T-helper 17 cell (primary cell): ENCODE results near the gene ASAP3. TPM values are rescaled to one million over a fixed set of nuclear protein-coding genes. Genes with fewer than 3 reads are reported as not detected.

Experiments
- ATAC-seq: fragments of 150-1000 bp; cut with Tn5 transposase; 2 replicates; pipeline ENCODE4 v1.10.0; 2021; ENCODE audit warnings: mild to moderate bottlenecking, moderate library complexity
- DNase-seq, 3 donors: peaks; one replicate each; pipeline versions ENCODE4 v3.0.0 to v3.0.0-alpha.2; 2020 to 2021
- H3K9me3 ChIP-seq: one replicate; pipeline ENCODE4 v1.7.0; 2013; ENCODE audit warnings: low read length, mild to moderate bottlenecking; ENCODE audit not compliant: control insufficient read depth, poor library complexity, severe bottlenecking
- H3K27ac Mint-ChIP-seq: one replicate; pipeline ENCODE4 v1.8.0; 2022; ENCODE audit warnings: mild to moderate bottlenecking, moderate library complexity, mixed read lengths
- H3K27me3 Mint-ChIP-seq: one replicate; pipeline ENCODE4 v1.8.0; 2022; ENCODE audit warnings: mixed read lengths
- H3K36me3 Mint-ChIP-seq: one replicate; pipeline ENCODE4 v1.8.0; 2022; ENCODE audit warnings: low read depth, mixed read lengths
- H3K4me1 Mint-ChIP-seq: one replicate; pipeline ENCODE4 v1.8.0; 2022; ENCODE audit warnings: mild to moderate bottlenecking, mixed read lengths
- H3K4me3 Mint-ChIP-seq: one replicate; pipeline ENCODE4 v1.8.0; 2022; ENCODE audit warnings: mild to moderate bottlenecking, moderate library complexity, mixed read lengths
- total RNA-seq, 4 donors: library from RNA in 2 of 4; stranded (reverse) in 2 of 4; gene quantifications; one replicate each; pipeline ENCODE4 v1.2.3 and lab custom pipeline; 2022 to 2026

The ASAP3 gene
- total RNA-seq, 2 donors from 2014 or later, result 1.5 to 6.4 TPM

DNA sequence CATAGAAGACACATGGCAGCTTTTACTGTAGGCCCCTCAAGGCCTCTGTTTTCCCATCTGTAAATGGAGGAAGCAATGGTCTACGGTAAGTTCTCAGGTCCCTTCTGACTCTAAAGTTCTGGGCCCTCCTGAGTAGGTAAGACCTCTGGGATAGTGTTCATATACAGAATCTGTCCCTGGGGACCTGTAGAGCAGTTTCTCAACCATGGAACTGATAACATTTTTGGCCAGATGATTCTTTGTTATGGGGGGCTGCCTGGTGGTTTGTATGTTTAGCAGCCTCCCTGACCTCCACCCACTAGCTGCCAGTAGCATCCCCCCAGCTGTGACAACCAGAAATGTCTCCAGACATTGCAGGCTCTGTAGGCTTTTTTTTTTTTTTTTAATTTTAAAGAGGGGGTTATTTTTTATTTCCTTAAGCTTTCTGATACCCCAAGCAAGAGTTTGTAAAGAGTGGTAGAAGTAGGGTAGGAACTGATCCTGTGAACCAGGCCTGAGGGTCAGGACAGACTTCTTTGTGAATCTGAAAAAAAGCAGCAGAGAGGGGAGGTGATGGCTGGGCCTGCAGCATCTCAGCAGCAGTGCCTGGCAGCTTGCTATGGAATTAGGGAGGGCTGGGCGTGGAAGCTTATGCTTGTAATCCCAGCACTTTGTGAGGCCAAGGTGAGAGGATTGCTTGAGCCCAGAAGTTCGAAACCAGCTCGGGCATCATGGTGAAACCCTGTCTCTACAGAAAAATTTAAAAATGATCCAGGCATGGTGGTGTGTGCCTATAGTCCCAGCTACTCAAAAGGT, 39.2 kb downstream of the ASAP3 start:
- Mint-ChIP-seq H3K4me1 (peaks cover 3% of the 10 kb centered on the region), H3K4me3 (no peak overlapping the region)

GRCh38 chr1:23444104-23444533, 39.9 kb downstream of the ASAP3 start:
- Mint-ChIP-seq H3K27ac (no peak overlapping the region), H3K36me3 (no peaks in the 10 kb centered on the region), H3K27me3 (no peaks in the 10 kb centered on the region), H3K4me3 (no peak overlapping the region), H3K4me1 (peaks cover 3% of the 10 kb centered on the region)
- DNase-seq (no peak), ATAC-seq (no peak)
- no peaks in the 10 kb centered on the region for H3K9me3 ChIP-seq

More for the DNA sequence above, 39.2 kb downstream of the ASAP3 start:
- Mint-ChIP-seq H3K27me3 (peaks cover 4% of the 10 kb centered on the region), H3K27ac (no peak overlapping the region), H3K36me3 (no peaks in the 10 kb centered on the region)
- no peaks in the 10 kb centered on the region for H3K9me3 ChIP-seq
- ATAC-seq (no peak), DNase-seq (no peak)

- peaks cover 5% of the 10 kb centered on the region for H3K27me3 Mint-ChIP-seq
- peaks cover 7% of the 10 kb centered on the region for H3K4me1 Mint-ChIP-seq
- no peak for ATAC-seq
Measured at GRCh38 chr1:23442751-23443150, 41.2 kb downstream of the ASAP3 start.

GRCh38 chr1:23441446-23442148, 42.4 kb downstream of the ASAP3 start:
- H3K27ac Mint-ChIP-seq, result no peak overlapping the region
- H3K4me3 Mint-ChIP-seq, result no peak overlapping the region
- H3K27me3 Mint-ChIP-seq, result peaks cover 7% of the 10 kb centered on the region
- ATAC-seq (no peak), DNase-seq (no peak)
- H3K36me3 Mint-ChIP-seq, result peaks cover 5% of the 10 kb centered on the region
- peaks cover 9% of the 10 kb centered on the region for H3K4me1 Mint-ChIP-seq
- H3K9me3 ChIP-seq, result no peaks in the 10 kb centered on the region

More at GRCh38 chr1:23442751-23443150, 41.2 kb downstream of the ASAP3 start:
- Mint-ChIP-seq H3K4me3 (no peak overlapping the region), H3K27ac (no peak overlapping the region), H3K36me3 (peaks cover 4% of the 10 kb centered on the region)
- no peak for DNase-seq
- no peaks in the 10 kb centered on the region for H3K9me3 ChIP-seq

DNA sequence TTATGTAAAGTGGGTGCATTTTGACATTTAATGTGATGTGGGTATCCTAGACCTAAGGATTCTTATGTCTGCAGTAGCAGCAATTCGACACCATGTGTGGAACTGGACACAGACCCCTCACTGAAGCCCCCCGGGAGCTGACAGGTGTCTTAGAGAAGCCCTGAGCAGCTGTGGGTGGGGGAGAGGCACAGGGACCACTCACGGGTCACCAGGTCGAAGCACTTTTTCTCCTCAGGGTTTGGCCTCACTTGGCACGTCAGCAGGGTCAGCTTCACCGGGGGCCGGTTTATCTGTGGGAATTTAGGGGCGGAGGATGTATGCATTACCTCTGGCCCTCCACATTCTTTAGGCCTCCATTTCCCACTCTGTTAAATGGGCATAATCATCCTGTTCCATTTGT, 45.4 kb downstream of the ASAP3 start:
- Mint-ChIP-seq H3K36me3 (peaks cover 8% of the 10 kb centered on the region), H3K4me1 (peaks cover 6% of the 10 kb centered on the region), H3K4me3 (no peak overlapping the region), H3K27me3 (peaks cover 14% of the 10 kb centered on the region), H3K27ac (no peak overlapping the region)
- ATAC-seq (no peak), DNase-seq (no peak)
- no peaks in the 10 kb centered on the region for H3K9me3 ChIP-seq

GRCh38 chr1:23437355-23437664, 46.7 kb downstream of the ASAP3 start:
- Mint-ChIP-seq H3K27me3 (peaks cover 14% of the 10 kb centered on the region), H3K4me1 (peaks cover 6% of the 10 kb centered on the region), H3K36me3 (peaks cover 8% of the 10 kb centered on the region), H3K4me3 (peak overlapping the region; percentile 60), H3K27ac (no peak overlapping the region)
- ATAC-seq, result no peak
- H3K9me3 ChIP-seq, result no peaks in the 10 kb centered on the region
- no peak for DNase-seq

DNA sequence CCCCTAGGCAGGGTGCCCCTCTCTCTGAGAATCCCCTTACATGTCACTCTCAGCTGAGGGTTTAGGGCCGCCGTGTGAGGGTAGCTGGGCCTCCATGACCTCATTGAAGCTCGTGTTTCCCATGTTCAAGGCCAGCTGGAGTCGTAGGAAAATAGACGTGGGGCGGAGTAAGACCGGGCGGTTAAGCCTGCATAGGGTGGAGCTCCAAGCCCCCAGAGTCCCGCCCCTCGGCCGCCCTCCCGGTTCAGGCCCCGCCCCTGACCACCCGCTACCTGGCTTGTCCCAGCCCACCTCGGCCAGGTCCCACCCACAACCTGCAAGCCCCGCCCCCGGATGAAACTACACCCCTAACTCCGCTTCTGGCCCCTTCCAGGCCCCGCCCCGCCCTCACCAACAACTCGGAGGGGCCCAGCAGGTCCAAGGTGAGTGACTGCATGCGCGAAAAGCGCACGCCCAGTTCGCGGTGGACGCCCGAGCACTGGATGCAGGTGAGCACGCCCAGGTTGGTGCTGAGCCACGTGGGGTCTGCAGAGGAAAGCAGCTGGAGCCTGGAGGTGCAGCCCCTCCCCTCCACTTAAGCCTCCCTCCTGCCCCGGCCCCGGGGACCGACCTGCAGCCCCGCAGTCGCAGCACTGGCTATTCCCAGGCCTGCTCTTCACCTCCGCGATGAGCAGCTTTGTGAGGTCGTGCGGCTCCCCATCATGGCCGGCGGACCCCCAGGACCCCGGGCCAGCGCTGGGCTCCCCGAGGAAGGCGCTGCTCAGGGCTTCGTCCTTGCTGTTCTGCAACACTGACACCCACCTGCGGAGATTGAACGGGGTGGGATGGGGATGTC, 47.2 kb downstream of the ASAP3 start:
- no peak overlapping the region for H3K27ac Mint-ChIP-seq
- H3K4me1 Mint-ChIP-seq, result peaks cover 6% of the 10 kb centered on the region
- peaks cover 8% of the 10 kb centered on the region for H3K36me3 Mint-ChIP-seq
- H3K9me3 ChIP-seq, result no peaks in the 10 kb centered on the region
- ATAC-seq (peak; percentile 66), DNase-seq (peak in 1 of 3 donors; percentile 17)
- no peak overlapping the region for H3K4me3 Mint-ChIP-seq
- H3K27me3 Mint-ChIP-seq, result peaks cover 14% of the 10 kb centered on the region

- Mint-ChIP-seq H3K36me3 (peaks cover 8% of the 10 kb centered on the region), H3K4me1 (peaks cover 8% of the 10 kb centered on the region), H3K27ac (no peak overlapping the region), H3K27me3 (peaks cover 14% of the 10 kb centered on the region), H3K4me3 (no peak overlapping the region)
- DNase-seq, result no peak
- no peak for ATAC-seq
- no peaks in the 10 kb centered on the region for H3K9me3 ChIP-seq
Measured at GRCh38 chr1:23434260-23434775, 49.7 kb downstream of the ASAP3 start.

- DNase-seq (no peak), ATAC-seq (no peak)
- H3K27ac Mint-ChIP-seq, result peak overlapping the region; percentile 8
- peaks cover 12% of the 10 kb centered on the region for H3K27me3 Mint-ChIP-seq
- peaks cover 7% of the 10 kb centered on the region for H3K36me3 Mint-ChIP-seq
- H3K4me1 Mint-ChIP-seq, result peaks cover 7% of the 10 kb centered on the region
- no peaks in the 10 kb centered on the region for H3K9me3 ChIP-seq
- H3K4me3 Mint-ChIP-seq, result no peak overlapping the region
Measured at GRCh38 chr1:23433122-23433521, 50.9 kb downstream of the ASAP3 start.

GRCh38 chr1:23431431-23431830, 52.5 kb downstream of the ASAP3 start:
- H3K4me1 Mint-ChIP-seq, result peaks cover 2% of the 10 kb centered on the region
- peaks cover 7% of the 10 kb centered on the region for H3K27me3 Mint-ChIP-seq
- ATAC-seq (no peak), DNase-seq (no peak)
- no peaks in the 10 kb centered on the region for H3K9me3 ChIP-seq
- H3K27ac Mint-ChIP-seq, result no peak overlapping the region
- peaks cover 2% of the 10 kb centered on the region for H3K36me3 Mint-ChIP-seq
- H3K4me3 Mint-ChIP-seq, result no peak overlapping the region

GRCh38 chr1:23430803-23431202, 53.2 kb downstream of the ASAP3 start:
- DNase-seq (no peak), ATAC-seq (no peak)
- Mint-ChIP-seq H3K4me1 (peaks cover 2% of the 10 kb centered on the region), H3K36me3 (peaks cover 2% of the 10 kb centered on the region), H3K4me3 (no peak overlapping the region), H3K27me3 (peaks cover 12% of the 10 kb centered on the region), H3K27ac (no peak overlapping the region)
- H3K9me3 ChIP-seq, result no peaks in the 10 kb centered on the region

DNA sequence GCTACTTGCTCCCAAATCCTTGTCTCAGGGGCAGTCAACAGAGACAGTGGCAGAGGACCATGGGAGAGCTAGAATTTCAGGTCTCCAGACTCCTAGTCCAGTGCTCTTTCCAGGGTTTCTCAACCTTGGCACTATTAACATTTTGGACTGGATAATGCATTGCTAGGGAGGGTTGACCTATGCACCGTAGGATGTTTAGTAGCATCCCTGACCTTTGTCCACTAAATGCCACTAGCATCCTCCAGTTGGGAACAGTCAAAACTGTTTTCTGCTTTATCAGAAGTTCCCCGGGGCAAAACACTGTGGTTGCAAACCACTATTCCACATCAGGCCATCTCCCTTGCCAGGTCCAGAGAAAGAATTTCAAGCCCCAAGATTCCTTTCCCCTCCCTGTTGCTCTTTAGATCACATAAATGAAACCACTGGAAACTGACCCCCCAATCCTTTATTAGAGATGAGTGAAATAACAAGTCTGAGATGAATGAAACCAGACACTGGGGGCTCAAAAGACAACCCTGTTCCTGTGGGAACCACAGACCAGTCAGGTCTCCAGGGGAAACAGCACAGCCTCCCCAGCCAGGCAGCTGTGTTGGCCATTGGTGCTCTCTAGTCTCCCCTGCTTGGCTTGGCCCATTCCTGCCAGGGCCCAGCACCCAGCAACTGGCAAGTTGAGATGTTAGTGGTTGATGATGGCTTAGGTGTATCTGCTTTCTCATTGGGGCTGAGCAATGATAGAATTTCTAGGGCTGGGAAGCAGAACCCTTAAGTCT, 55.7 kb downstream of the ASAP3 start:
- DNase-seq, result no peak
- Mint-ChIP-seq H3K27me3 (peaks cover 7% of the 10 kb centered on the region), H3K27ac (no peak overlapping the region), H3K4me1 (peaks cover 8% of the 10 kb centered on the region), H3K4me3 (no peak overlapping the region), H3K36me3 (peaks cover 2% of the 10 kb centered on the region)
- no peaks in the 10 kb centered on the region for H3K9me3 ChIP-seq
- no peak for ATAC-seq
